ENCODE data around the gene ZNF385C.

Gene ZNF385C

DNA sequence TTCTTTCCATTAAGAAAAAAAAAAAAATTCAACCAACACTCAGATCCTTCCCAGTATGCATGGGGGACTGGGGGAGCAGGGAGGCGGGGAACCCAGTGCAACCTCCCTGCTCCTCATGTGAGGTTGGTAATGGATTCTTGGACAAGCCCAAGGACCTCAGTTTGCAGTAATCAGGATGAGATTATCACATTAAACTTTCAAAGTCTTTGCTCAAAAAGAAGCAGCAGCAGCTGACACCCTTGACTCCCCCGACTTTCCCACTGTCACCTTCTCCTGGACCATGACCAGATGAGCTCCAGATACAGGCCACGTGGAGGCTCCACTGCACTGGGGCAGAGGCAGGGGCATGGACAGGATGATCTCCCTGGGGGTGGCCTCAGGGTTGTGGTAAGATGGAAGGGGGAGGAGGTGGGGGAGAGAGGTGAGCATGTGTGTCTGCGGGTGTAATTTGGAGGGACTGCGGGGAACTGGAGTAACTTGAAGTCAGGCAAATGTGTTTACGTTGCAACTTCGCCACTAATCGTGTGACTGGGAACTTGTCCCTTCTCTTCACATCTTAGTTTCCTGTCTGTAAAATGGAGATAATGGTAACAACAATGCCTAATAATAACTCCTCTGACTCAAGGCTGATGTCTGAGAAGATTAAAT is 19.8 kb downstream of the ZNF385C start:
- in situ Hi-C loops (cut with MboI; ENCODE audit: low pct_unique_long_range_greater_than_20kb, low sequenced_read_pairs, unreplicated experiment) = no loop called here
- no peak for DNase-seq (ENCODE audit: low spot score)
- TF ChIP-seq, protein P1, sequence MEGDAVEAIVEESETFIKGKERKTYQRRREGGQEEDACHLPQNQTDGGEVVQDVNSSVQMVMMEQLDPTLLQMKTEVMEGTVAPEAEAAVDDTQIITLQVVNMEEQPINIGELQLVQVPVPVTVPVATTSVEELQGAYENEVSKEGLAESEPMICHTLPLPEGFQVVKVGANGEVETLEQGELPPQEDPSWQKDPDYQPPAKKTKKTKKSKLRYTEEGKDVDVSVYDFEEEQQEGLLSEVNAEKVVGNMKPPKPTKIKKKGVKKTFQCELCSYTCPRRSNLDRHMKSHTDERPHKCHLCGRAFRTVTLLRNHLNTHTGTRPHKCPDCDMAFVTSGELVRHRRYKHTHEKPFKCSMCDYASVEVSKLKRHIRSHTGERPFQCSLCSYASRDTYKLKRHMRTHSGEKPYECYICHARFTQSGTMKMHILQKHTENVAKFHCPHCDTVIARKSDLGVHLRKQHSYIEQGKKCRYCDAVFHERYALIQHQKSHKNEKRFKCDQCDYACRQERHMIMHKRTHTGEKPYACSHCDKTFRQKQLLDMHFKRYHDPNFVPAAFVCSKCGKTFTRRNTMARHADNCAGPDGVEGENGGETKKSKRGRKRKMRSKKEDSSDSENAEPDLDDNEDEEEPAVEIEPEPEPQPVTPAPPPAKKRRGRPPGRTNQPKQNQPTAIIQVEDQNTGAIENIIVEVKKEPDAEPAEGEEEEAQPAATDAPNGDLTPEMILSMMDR (IDR thresholded peaks at IDR 0.05; ENCODE audit: extremely low read depth, insufficient read depth, missing control alignments) = no peak

DNA sequence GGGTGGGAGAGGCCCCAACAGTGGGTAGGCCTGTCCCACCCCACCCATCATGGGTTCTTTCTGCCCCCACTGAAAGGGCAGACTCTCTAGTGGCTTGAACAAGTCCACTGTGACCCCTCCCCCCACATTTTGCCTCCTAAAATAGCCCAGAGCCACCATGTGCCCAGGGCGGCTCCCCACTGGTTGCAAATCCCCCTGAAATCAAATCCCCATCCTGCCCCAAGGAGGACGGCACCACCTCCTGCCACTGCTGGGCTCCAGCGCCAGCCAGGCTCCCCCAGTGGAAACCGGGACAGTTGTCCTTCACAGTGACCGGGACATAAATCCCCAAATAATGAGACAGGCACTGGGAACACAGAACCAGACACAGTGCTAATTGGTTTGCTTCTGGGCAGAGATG is 20.5 kb downstream of the ZNF385C start:
- TF ChIP-seq, protein P1 (IDR thresholded peaks at IDR 0.05; ENCODE audit: extremely low read depth, insufficient read depth, missing control alignments) = no peak
- in situ Hi-C loops (cut with MboI; ENCODE audit: low pct_unique_long_range_greater_than_20kb, low sequenced_read_pairs, unreplicated experiment) = no loop called here
- no peak for DNase-seq (ENCODE audit: low spot score)

DNA sequence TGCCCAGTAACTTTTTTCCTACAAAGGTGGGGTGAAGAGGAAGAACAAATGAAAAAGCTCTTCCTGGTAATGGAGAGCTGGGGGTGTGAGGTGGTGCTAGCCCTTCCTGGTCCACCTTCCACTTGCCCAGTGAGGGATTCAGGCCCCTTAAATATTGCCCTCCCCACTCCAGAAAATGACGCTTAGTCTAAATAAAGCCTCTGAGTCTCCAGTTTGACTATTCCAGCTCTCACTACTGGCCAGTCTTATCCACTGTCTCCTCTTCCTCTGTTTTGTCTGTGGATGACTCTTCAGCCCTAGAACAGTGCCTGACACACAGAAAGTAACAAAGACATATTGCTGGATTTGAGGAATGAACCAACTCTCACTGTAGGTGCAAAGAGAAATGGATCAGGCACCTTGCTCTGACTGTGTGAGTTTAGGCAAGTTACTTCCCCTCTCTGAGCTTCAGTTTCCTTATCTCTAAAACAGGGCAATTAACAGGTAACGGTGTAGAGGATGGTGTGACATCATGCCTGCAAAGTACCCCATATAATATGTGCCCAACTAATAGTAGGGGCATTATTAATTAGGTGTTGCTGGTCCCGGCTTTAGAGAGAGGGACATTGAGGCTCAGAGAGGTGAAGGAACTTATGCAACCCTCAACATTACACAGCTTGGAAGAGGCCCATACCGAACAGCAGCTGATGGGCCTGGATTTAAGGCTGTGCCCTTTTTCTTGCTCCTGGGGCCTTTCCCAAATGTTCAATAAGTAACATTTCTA is 21.3 kb downstream of the ZNF385C start:
- DNase-seq (ENCODE audit: low spot score) = no peak
- TF ChIP-seq, protein P1 (IDR thresholded peaks at IDR 0.05; ENCODE audit: extremely low read depth, insufficient read depth, missing control alignments) = no peak
- in situ Hi-C loops (cut with MboI; ENCODE audit: low pct_unique_long_range_greater_than_20kb, low sequenced_read_pairs, unreplicated experiment) = no loop called here

DNA sequence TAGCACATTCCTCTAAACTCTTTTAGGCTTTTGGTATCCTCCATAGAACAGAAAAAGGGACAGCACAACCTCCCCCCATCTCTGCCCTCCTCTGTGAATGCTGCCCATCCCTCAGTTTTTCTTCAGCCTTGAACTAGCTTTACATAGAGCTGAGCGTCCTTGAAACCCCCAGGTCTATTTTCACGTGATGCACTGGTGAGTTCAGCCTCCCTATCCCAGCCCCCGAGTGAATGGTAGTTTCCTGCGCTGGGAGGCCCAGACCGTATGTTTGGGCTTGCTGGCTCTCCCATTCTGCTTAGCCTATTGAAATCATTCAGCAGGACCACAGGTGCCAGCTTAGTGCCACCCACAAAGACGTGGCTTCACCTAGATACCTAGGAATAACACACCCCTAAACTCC is 22.5 kb downstream of the ZNF385C start:
- in situ Hi-C loops (cut with MboI; ENCODE audit: low pct_unique_long_range_greater_than_20kb, low sequenced_read_pairs, unreplicated experiment) = no loop called here
- TF ChIP-seq, protein P1 (IDR thresholded peaks at IDR 0.05; ENCODE audit: extremely low read depth, insufficient read depth, missing control alignments) = no peak
- no peak for DNase-seq (ENCODE audit: low spot score)

DNA sequence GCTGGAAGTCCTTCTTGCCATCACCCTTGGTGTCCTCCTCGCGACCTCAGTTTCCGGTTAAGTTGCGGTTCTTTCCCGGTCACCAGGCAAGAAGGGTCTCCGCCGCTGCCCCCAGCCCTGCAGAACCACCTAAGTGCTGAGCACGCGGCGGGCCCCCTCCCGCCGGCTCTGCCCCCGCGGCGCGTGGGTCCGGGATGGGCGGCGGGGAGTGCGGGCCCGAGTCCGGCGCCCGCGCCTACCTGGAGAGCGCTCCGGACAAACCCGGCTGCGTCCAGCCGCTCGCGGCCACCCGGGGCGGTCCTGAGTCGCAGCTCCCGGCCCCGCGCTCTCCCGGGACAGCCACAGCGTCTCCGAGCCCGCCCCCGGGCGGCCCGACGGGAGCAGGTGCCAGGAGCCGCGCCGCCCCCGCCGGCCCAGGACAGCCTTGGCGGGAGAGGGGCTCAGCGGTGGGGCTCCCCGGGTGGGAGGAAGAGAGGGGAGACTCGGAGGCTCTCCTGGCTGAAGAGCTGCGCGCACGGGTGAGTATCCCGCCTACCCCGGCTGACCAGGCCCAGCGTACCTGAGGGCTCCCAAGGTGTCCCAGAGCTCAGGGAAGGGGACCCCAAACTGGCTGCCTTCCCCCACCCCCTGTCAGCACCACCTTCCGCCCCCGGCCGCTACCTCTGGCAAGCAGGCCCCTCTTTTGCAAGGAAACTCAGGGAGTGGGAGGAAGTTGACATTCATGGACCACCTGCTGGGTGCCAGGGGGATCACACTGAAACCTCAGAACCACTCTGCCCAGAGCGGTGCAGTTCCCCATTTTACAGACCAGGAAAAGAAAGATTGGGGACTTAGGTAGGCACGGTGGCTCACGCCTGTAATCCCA is 25.7 kb downstream of the ZNF385C start:
- TF ChIP-seq, protein P1 (IDR thresholded peaks at IDR 0.05; ENCODE audit: extremely low read depth, insufficient read depth, missing control alignments) = no peak
- in situ Hi-C loops (cut with MboI; ENCODE audit: low pct_unique_long_range_greater_than_20kb, low sequenced_read_pairs, unreplicated experiment) = no loop called here
- DNase-seq (ENCODE audit: low spot score) = no peak

DNA sequence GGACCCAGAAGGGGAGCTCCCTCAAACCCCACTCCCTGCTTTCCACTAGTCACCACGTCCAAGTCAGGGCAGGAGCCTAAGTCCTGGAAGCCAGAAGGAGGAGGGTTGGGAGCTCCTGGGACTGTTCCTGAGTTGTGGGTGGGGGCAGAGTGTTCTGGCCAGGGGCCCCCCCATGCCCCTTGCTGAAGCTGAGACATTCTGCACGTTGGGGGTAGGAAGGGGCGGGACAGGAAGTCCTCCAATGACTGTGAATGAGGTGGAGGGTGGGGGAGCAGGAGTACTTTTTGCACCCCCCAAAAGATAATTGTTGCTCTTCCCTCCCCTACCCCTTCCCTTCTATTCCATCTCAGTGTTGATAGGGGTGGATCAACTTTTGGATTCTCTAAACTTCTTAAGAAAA is 26.5 kb downstream of the ZNF385C start:
- DNase-seq (ENCODE audit: low spot score) = no peak
- in situ Hi-C loops (cut with MboI; ENCODE audit: low pct_unique_long_range_greater_than_20kb, low sequenced_read_pairs, unreplicated experiment) = no loop called here
- TF ChIP-seq, protein P1 (IDR thresholded peaks at IDR 0.05; ENCODE audit: extremely low read depth, insufficient read depth, missing control alignments) = no peak

All from GM13977 (cell line).